ENCODE measurements around the gene PTH2R. TPM values are rescaled to one million over a fixed set of nuclear protein-coding genes. Genes with fewer than 3 reads are reported as not detected.

PTH2R gene
- total RNA-seq: not detected

GRCh38 chr2:208406474-208407451 is at the start of gene PTH2R:
Gene PTH2R (plus strand): TSS chr2:208406792. CDS start chr2:208407044, 252 bp downstream.
- Histone ChIP-seq H3K4me3 (replicated peaks in 1 of 3) (no peak within 1 kb of the TSS), H3K27ac (no peak within 1 kb of the TSS), H3K9me3 (no peaks in the 10 kb centered on the region), H3K36me3 (no peaks in the 10 kb centered on the region), H3K4me1 (peaks cover 0 to 12% of the 10 kb centered on the region in 2 donors), H3K27me3 (peaks cover 11% of the 10 kb centered on the region)
- intact Hi-C loops (cut with DNase I): no loop called here
- peak; percentile 6 to 11 for DNase-seq
- TF ChIP-seq, protein P1, sequence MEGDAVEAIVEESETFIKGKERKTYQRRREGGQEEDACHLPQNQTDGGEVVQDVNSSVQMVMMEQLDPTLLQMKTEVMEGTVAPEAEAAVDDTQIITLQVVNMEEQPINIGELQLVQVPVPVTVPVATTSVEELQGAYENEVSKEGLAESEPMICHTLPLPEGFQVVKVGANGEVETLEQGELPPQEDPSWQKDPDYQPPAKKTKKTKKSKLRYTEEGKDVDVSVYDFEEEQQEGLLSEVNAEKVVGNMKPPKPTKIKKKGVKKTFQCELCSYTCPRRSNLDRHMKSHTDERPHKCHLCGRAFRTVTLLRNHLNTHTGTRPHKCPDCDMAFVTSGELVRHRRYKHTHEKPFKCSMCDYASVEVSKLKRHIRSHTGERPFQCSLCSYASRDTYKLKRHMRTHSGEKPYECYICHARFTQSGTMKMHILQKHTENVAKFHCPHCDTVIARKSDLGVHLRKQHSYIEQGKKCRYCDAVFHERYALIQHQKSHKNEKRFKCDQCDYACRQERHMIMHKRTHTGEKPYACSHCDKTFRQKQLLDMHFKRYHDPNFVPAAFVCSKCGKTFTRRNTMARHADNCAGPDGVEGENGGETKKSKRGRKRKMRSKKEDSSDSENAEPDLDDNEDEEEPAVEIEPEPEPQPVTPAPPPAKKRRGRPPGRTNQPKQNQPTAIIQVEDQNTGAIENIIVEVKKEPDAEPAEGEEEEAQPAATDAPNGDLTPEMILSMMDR (IDR thresholded peaks at IDR 0.05): no peak
- no peak for TF ChIP-seq POLR2A (IDR thresholded peaks at IDR 0.05)
- 13 to 31% methylated on average over 12 to 33 of the region's 82 CpGs for WGBS, 2 donors

- H3K4me3 ChIP-seq (replicated peaks in 1 of 3): no peak overlapping the region
Observed at GRCh38 chr2:208356846-208357574, 49.6 kb upstream of the PTH2R start.

DNA sequence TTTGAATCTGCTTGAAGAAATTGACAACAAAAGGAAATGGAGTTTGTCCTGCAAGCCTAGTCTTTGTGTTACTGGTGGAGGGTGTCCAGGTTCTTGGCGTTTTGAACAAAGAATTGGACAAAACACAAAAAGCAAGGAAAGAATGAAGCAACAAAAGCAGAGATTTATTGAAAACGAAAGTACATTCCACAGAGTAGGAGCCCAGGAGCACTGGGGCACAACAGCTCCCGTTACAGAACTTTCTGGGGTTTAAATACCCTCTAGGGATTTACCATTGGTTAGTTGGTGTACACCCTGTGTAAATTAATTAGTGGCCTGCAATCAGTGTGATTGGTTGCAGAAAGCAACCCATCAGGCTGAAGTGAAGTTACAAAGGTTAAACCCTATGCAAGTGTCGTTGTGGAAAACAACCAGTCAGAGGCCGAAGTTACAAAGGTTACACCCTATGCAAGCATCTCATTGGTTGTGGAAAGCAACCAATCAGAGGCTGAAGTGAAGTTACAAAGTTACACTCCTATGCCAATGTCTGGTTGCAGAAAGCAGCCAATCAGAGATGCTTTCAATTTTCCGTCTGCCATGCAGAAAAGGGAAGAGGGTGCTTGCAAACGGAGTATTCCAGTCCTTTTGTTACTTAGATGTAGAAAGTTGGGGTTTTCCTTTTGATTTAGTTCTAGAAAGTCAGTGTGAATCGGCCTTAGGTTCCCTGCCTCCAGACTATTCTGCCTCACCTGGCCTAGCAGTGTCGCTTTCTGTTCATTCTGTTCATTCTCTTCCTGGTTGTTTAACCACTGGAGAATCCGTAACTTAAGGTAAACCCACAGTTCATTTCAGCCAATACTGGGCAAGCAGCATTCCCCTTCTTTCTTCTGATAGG is 47.6 kb upstream of the PTH2R start:
- TF ChIP-seq POLR2A (IDR thresholded peaks at IDR 0.05): peak in 1 of 2 donors; percentile 7
- TF ChIP-seq, protein P1 (IDR thresholded peaks at IDR 0.05): no peak

More at GRCh38 chr2:208356846-208357574, 49.6 kb upstream of the PTH2R start:
- Histone ChIP-seq H3K9me3 (no peaks in the 10 kb centered on the region), H3K27ac (peak overlapping the region; percentile 17 to 74 (median 48)), H3K27me3 (no peaks in the 10 kb centered on the region), H3K36me3 (peaks cover 0 to 24% of the 10 kb centered on the region in 2 donors), H3K4me1 (peaks cover 10 to 16% of the 10 kb centered on the region in 2 donors)
- intact Hi-C loops (cut with DNase I): no loop called here
- TF ChIP-seq, protein P1 (IDR thresholded peaks at IDR 0.05): peak in 1 of 6 experiments; percentile 4
- TF ChIP-seq POLR2A (IDR thresholded peaks at IDR 0.05): no peak
- 2 to 6% methylated on average over 1 of the region's 1 CpG for WGBS, 2 donors
- no peak for DNase-seq

GRCh38 chr2:208359632-208359986 is 47.0 kb upstream of the PTH2R start:
- H3K27me3 ChIP-seq: no peaks in the 10 kb centered on the region
- no peak for TF ChIP-seq POLR2A (IDR thresholded peaks at IDR 0.05)
- TF ChIP-seq, protein P1 (IDR thresholded peaks at IDR 0.05): no peak
- WGBS, 2 donors: 96 to 98% methylated on average over 13 to 15 of the region's 17 CpGs
- no peak overlapping the region for H3K27ac ChIP-seq
- DNase-seq: no peak
- H3K36me3 ChIP-seq: peaks cover 0 to 6% of the 10 kb centered on the region in 2 donors
- H3K4me1 ChIP-seq: peaks cover 10 to 16% of the 10 kb centered on the region in 2 donors
- H3K9me3 ChIP-seq: no peaks in the 10 kb centered on the region
- intact Hi-C loops (cut with DNase I): no loop called here
- H3K4me3 ChIP-seq (replicated peaks in 1 of 3): no peak overlapping the region

More for the DNA sequence above, 47.6 kb upstream of the PTH2R start:
- DNase-seq: no peak
- no peaks in the 10 kb centered on the region for H3K27me3 ChIP-seq
- H3K4me1 ChIP-seq: peaks cover 10 to 16% of the 10 kb centered on the region in 2 donors
- H3K27ac ChIP-seq: no peak overlapping the region
- H3K4me3 ChIP-seq (replicated peaks in 1 of 3): no peak overlapping the region
- intact Hi-C loops (cut with DNase I): no loop called here
- 83 to 89% methylated on average over 10 of the region's 10 CpGs for WGBS, 2 donors
- no peaks in the 10 kb centered on the region for H3K9me3 ChIP-seq
- peaks cover 0 to 9% of the 10 kb centered on the region in 2 donors for H3K36me3 ChIP-seq
